Pancreas (tissue), 10 donors: ENCODE measurements around the gene MAP1B. TPM values are rescaled to one million over a fixed set of nuclear protein-coding genes. Genes with fewer than 3 reads are reported as not detected.

Source experiments
- ATAC-seq, 4 donors: fragments of 200-7000 bp; cut with Tn5 transposase; one replicate each; pipeline versions ENCODE4 v1.8.0 to v1.9.1; 2020; ENCODE audit warnings: mild to moderate bottlenecking in 4 of 4, moderate library complexity in 4 of 4
- DNase-seq, 6 donors: peaks; one replicate each; pipeline ENCODE4 v3.0.0-alpha.2; 2020
- FAIRE-seq: peaks from 2 replicates; lab custom pipeline; 2012; peaks lifted over from hg19 to GRCh38; lab: Jason Lieb, UNC
- H3K27ac ChIP-seq, 4 donors: fragments of 200-600 bp; sonication (generic); 1 replicate in 3 of 4; 2 replicates in 1 of 4; pipeline versions ENCODE4 v1.5.0 to v1.8.0; 2020
- H3K27me3 ChIP-seq, 4 donors: fragments of 200-600 bp; one replicate each; pipeline ENCODE4 v1.8.0; 2021
- H3K36me3 ChIP-seq, 3 donors: fragments of 200-600 bp; sonication (generic) in 1 of 3; one replicate each; pipeline versions ENCODE4 v1.5.0 to v1.8.0; 2020 to 2021
- H3K4me1 ChIP-seq, 3 donors: fragments of 200-600 bp; one replicate each; pipeline ENCODE4 v1.8.0; 2021
- H3K4me3 ChIP-seq, 4 donors: fragments of 200-600 bp; sonication (generic) in 2 of 4; one replicate each; pipeline versions ENCODE4 v1.5.0 to v1.8.0; 2020 to 2021
- H3K9me3 ChIP-seq, 4 donors: fragments of 200-600 bp; one replicate each; pipeline ENCODE4 v1.8.0; 2021
- WGBS, 2 donors: extraction: QIAGEN DNeasy Blood & Tissue Kit; methylation state at CpG; one replicate each; pipeline ENCODE4 v1.1.7; 2013; 5-methylcytosine and 5-hydroxymethylcytosine counted together
- intact Hi-C, 3 donors: fragments of 100-400 bp; cut with DNase I; formaldehyde crosslinking; loops; one replicate each; pipeline versions ENCODE4 v1.11.1 to v1.14.2; 2022
- microRNA-seq, 2 donors: library from miRNA; unstranded; fragments of <30 nt; microRNA quantifications; one replicate each; pipeline versions ENCODE4 to v1.1.0, GENCODE V29; 2019 to 2020
- polyA plus RNA-seq, 2 donors: library from polyadenylated mRNA; stranded (reverse); fragments of 200-250 nt; gene quantifications; one replicate each; pipeline ENCODE4 v1.2.3, GENCODE V29; 2013
- total RNA-seq, 6 donors: library from RNA; stranded (reverse); fragmentation: NEBNext Ultra II Directional in 4 of 6; extraction: Animal tissue kit (Norgen Biotek cat#: 25700) in 4 of 6; gene quantifications; one replicate each; pipeline versions ENCODE4 v1.2.1 to v1.2.4, GENCODE V29; 2021 to 2023
- TF ChIP-seq, protein P1 (sequence below), 4 donors: fragments of 200-600 bp; sonication (generic) in 3 of 4; IDR thresholded peaks; one replicate each; pipeline versions ENCODE4 v1.5.0 to v1.8.0; 2021; ENCODE audit warnings: antibody characterized with exemption in 4 of 4
- donor health status: healthy with polysubstance abuse.
- donor health status: DM: no; HTN: no; CAD: no; lungs with moderate emphysema.
- donor health status: DM: no; HTN: no; CAD: no.
- donor health status: control.
- donor health status: control.
- donor health status: Bipolar disorder and iron deficiency.
- donor health status: DM: yes; HTN: yes; CAD: no.
- donor health status: DM: no; HTN: no; CAD: no.
- donor health status: DM: no; HTN: no; CAD: no.
- donor health status: DM: yes; HTN: yes; CAD: no.

Gene MAP1B
- total and polyA plus RNA-seq, 8 donors, result 2.4 to 16.8 (median 5.4) TPM

DNA sequence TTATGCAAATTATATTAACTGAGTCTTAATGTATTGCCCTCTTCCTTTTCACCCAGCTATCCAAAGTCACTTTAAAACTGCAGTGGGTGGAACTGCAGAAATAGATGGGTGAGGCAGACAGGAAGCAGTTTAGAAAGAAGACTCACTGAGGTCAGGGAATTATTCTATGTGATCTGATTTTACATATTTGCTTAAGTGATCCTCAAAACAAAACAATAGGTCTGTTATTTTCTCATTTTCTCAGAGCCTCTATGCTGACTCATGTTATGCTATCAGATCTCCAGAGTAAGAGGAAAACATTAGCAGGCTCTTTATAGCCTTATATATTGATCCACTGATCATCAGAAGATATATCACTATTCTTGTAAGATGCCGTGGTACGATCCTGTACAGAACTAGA, 149.3 kb downstream of the MAP1B start:
- Histone ChIP-seq H3K4me1 (no peaks in the 10 kb centered on the region), H3K36me3 (no peaks in the 10 kb centered on the region), H3K27ac (no peak overlapping the region), H3K9me3 (no peaks in the 10 kb centered on the region), H3K4me3 (no peak overlapping the region), H3K27me3 (no peaks in the 10 kb centered on the region)
- DNase-seq (no peak), ATAC-seq (no peak), FAIRE-seq (no peak)
- intact Hi-C loops, result no loop called here
- 83 to 89% methylated on average over 2 of the region's 2 CpGs for WGBS, 2 donors
- TF ChIP-seq, protein P1, sequence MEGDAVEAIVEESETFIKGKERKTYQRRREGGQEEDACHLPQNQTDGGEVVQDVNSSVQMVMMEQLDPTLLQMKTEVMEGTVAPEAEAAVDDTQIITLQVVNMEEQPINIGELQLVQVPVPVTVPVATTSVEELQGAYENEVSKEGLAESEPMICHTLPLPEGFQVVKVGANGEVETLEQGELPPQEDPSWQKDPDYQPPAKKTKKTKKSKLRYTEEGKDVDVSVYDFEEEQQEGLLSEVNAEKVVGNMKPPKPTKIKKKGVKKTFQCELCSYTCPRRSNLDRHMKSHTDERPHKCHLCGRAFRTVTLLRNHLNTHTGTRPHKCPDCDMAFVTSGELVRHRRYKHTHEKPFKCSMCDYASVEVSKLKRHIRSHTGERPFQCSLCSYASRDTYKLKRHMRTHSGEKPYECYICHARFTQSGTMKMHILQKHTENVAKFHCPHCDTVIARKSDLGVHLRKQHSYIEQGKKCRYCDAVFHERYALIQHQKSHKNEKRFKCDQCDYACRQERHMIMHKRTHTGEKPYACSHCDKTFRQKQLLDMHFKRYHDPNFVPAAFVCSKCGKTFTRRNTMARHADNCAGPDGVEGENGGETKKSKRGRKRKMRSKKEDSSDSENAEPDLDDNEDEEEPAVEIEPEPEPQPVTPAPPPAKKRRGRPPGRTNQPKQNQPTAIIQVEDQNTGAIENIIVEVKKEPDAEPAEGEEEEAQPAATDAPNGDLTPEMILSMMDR (IDR thresholded peaks at IDR 0.05), result no peak

Small RNAs within 50 kb of the gene (microRNA-seq; reads per million reads assigned to microRNA genes)
- 0 reads per million in 2 donors for gene MIR4803

Other genes starting within 250 kb of the MAP1B start
- gene MRPS27, start 212.8 kb downstream of the MAP1B start, total RNA-seq, result 10 to 100 TPM; 17.3 to 28.0 (median 23.8) TPM
- gene MRPS27, start 212.8 kb downstream of the MAP1B start, polyA plus RNA-seq, result 10 to 100 TPM in 1 of 2 donors, 1 to 10 TPM in 1; 9.4 to 17.4 TPM
- gene PTCD2, start 212.9 kb downstream of the MAP1B start, total RNA-seq, result 1 to 10 TPM; 2.2 to 5.3 (median 2.8) TPM
- 1 to 10 TPM in 1 of 2 donors, under 1 TPM in 1; 0.80 to 2.5 TPM for gene PTCD2, start 212.9 kb downstream of the MAP1B start, polyA plus RNA-seq